Kidney glomerular epithelial cell (primary cell): Measurements from ENCODE around the gene SP1.
A peak's percentile ranks its signal among the peaks of the same experiment; 100 is the strongest.
"Not testable (repeated sequence)": the region's sequence is repeated elsewhere in the genome, so short reads cannot be mapped to it uniquely, and the experiment has no call there.

Experiments
- DNase-seq: peaks from one replicate; lab custom pipeline; 2025; lab: John Stamatoyannopoulos, UW

Gene SP1

GRCh38 chr12:53413485-53414204 is 33.7 kb downstream of the SP1 start:
- no peak for DNase-seq

- DNase-seq, result no peak
Observed at GRCh38 chr12:53414756-53415417, 34.9 kb downstream of the SP1 start.

- not testable (repeated sequence) for DNase-seq
Observed at GRCh38 chr12:53415752-53416389, 35.9 kb downstream of the SP1 start.

GRCh38 chr12:53417291-53417816 is 37.4 kb downstream of the SP1 start:
- DNase-seq, result not testable (repeated sequence)

DNA sequence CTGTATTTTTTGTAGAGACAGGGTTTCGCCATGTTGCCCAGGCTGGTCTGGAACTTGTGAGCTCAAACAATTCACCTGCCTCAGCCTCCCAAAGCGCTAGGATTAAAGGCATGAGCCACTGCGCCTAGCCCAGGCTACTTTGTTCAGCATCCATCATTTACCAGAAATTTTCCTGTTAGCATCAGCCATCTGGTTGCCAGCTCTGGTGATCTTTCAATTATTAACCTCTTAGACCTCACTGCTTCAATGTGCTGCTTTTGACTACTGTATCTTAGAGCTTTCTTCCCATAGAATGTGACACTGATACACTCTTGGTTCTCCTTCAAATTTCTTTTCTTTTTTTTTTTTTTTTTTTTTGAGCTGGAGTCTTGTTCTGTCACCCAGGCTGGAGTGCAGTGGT is 38.2 kb downstream of the SP1 start:
- no peak for DNase-seq

- no peak for DNase-seq
Observed at GRCh38 chr12:53419756-53420155, 39.8 kb downstream of the SP1 start.

DNA sequence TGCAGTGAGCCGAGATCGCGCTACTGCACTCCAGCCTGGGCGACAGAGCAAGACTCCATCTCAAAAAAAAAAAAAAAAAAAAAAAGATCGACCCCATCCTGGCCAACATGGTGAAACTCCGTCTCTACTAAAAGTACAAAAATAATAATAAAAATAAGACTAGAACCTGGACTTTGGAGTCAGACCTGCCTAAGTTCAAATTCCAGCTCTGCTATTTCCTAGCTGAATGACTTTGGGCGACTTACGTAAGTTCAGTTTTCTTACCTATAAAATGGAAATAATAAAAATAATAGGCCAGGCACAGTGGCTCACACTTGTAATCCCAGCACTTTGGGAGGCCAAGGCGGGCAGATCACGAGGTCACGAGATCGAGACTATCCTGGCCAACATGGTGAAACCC is 42.3 kb downstream of the SP1 start:
- DNase-seq, result not testable (repeated sequence)

DNA sequence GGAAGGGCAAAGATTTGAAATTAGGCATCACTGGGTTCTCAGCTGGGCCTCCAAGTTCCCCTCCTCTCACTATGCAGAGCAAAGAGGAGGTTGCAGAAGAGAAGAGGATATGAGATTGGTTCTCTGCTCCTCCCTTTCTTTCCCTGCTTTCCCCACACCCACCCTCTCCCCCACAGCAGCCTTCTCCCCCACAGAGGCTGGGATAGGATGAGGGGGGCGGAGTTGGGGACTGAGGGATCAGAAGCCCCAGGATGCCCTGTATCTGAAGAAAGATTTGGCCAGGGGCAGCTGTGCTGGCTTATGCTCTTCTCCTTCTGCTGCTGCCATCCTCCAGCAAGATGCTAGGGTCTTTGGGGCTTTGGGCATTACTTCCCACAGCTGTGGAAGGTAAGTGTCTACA is 43.6 kb downstream of the SP1 start, which contains the start of gene AMHR2:
TSS of gene AMHR2 (plus strand) at position 259 of the 400 bp plus-strand sequence. CDS start at position 339, 80 bp downstream.
- no peak for DNase-seq

- no peak for DNase-seq
Observed at GRCh38 chr12:53424626-53425514, 44.9 kb downstream of the SP1 start.

GRCh38 chr12:53425515-53426150 is 45.7 kb downstream of the SP1 start:
- no peak for DNase-seq

DNA sequence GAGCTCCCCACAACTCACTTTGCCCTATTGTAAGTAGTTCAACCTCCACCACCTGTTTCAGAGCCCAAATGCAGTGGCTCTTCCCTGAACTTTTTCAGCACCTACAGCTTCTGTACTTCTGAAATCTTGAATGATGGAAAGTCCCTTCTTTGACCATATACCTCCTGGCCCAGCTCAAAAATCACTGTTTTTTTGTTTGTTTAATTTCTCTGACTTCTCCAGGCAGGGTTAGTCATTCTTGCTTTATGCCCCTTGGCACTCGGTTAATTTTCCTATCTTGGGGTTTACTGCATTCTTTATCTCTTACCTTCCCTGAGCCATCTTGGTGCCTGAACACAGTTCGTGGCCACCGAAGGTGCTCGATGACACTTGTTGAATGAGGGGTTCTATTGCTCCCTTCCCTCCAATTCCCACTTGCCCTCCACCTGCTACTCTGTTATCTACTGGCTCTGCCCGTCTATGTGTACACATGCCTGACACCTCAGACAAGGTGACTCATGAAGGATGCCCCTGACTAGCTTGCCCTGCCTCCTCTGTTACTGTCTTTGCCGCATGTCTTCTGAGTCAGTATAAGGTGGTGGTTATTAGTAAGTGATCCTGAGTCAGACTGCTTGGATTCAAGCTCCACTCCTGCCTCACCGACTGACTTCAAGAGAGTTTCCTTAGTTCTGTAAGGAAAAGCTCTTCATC is 48.1 kb downstream of the SP1 start:
- peak; percentile 98 for DNase-seq

- no peak for DNase-seq
Observed at GRCh38 chr12:53428741-53429140, 48.8 kb downstream of the SP1 start.

DNA sequence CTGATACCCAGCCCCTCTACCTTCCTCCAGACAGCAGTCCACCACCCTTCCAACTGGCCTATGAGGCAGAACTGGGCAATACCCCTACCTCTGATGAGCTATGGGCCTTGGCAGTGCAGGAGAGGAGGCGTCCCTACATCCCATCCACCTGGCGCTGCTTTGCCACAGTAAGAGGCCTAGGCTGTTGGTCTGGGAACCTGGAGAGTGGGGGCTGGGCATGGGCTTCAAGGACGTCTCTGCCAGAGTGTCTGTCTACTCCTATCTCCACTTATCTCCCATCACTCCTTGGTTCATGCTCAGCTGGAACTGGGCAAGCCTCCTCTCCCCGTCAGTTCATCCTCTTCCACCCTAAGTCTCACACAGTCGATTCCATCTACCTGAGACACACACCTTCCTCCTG is 50.1 kb downstream of the SP1 start:
- DNase-seq, result no peak

- DNase-seq, result no peak
Observed at GRCh38 chr12:53431187-53431586, 51.2 kb downstream of the SP1 start.

DNA sequence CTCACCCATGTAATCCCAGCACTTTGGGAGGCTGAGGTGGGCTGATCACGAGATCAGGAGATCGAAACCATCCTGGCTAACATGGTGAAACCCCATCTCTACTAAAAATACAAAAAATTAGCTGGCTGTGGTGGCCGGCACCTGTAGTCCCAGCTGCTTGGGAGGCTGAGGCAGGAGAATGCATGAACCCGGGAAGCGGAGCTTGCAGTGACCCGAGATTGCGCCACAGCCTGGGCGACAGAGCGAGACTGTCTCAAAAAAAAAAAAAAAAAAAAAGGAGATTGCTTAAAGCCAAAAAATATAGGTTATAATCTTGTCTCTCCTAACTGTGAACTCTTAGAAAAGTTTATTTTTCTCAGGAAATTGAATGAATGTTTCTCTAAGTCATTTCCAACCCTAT is 55.4 kb downstream of the SP1 start:
- DNase-seq, result not testable (repeated sequence)

- DNase-seq, result not testable (repeated sequence)
Observed at GRCh38 chr12:53439582-53439981, 59.6 kb downstream of the SP1 start.

GRCh38 chr12:53441040-53441833 is 61.3 kb downstream of the SP1 start, which contains the start of gene PRR13:
TSS of gene PRR13 (plus strand) at chr12:53441734. CDS start at chr12:53442715, 981 bp downstream.
- DNase-seq, result peak; percentile 99

DNA sequence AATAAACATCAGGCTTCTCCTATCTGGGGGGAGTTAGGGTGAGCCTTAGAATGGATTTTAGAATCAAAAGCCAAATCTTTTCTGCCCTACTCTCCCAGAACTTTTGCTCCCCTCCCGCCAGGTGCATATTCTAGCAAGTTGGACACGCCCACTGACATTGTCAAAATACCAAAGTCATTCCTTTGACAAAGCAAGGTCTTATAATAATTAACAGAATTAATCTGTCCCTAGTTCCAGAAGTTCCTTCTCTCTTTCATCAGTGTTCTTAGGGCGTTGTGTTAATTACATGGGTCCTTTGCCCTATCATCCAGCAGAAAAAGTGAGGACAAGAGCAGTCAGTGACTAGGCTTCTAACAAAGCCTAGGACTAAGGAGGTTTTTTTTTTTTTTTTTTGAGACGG is 64.0 kb downstream of the SP1 start:
- DNase-seq, result no peak

- not testable (repeated sequence) for DNase-seq
Observed at GRCh38 chr12:53444593-53445325, 64.8 kb downstream of the SP1 start.
